ENCODE results near the gene MAGEA12.
"Not testable (repeated sequence)": the region's sequence is repeated elsewhere in the genome, so short reads cannot be mapped to it uniquely, and the experiment has no call there.

Gene MAGEA12

DNA sequence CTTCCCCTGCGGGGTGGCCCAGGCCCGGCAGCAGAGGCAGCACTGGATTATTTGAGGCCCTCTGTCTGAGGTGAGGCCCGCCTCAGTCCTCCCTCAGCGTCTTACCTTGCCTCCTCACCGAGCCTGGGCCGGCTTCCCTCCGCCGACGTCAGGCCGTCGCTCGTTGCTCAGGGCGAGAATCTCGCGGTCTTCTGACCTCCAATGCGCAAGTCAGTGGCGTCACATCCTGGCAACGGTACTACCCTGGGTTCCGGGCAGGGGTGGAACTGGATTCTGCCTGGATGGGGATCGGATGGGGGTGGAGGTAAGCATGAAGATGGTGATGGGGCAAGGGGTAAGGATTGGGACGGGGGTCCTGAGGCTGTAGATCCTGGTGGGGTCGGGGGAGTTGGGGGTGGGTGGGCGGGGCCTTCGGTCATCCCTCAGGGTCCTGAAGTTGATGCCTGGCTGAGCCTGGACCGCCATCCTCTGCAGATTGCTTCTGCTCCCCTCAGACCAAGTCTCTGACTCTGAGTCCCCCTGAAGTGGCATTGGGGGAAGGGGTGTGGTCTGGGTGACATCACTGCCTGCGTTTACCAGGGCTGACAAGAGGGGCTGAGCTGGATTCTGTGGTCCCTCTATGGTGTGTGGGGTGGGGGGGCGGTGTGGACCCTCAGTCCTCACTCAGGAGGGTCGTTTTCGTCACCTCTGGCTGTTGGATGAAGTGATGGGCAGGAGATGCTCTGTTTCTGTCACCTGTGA, 36.2 kb downstream of the MAGEA12 start, which contains the start of gene MAGEA6:
MAGEA6 (minus strand) TSS at position 141 of the 741 bp plus-strand sequence. CDS start 2,039 bp downstream, outside the sequence.
- H3K27ac ChIP-seq (ENCODE audit: insufficient read depth in 1 of 2, low read depth in 1 of 2, low read length in 2 of 2, poor library complexity in 1 of 2, severe bottlenecking in 2 of 2); H3K9me3 ChIP-seq (ENCODE audit: control extremely low read depth in 1 of 5, control insufficient read depth in 4 of 5, insufficient read depth in 2 of 5, low read depth in 1 of 5, low read length in 4 of 5); H3K36me3 ChIP-seq (ENCODE audit: control insufficient read depth in 4 of 4, insufficient read depth in 4 of 4, low read length in 3 of 4); H3K4me3 ChIP-seq (ENCODE audit: control insufficient read depth in 1 of 7, extremely low read depth in 1 of 7, insufficient read depth in 4 of 7, low read depth in 2 of 7, low read length in 6 of 7); POLR2A ChIA-PET; CTCF ChIA-PET; H3K4me1 ChIP-seq (ENCODE audit: control extremely low read depth in 1 of 4, control insufficient read depth in 4 of 4, insufficient read depth in 4 of 4, low read length in 3 of 4); DNase-seq; H3K27me3 ChIP-seq (replicated peaks in 2 of 5; ENCODE audit: control insufficient read depth in 4 of 5, insufficient read depth in 5 of 5, low read length in 4 of 5): not testable (repeated sequence)
- no CpG with 5 or more reads among the region's 29 CpGs for WGBS (ENCODE audit: insufficient coverage)

DNA sequence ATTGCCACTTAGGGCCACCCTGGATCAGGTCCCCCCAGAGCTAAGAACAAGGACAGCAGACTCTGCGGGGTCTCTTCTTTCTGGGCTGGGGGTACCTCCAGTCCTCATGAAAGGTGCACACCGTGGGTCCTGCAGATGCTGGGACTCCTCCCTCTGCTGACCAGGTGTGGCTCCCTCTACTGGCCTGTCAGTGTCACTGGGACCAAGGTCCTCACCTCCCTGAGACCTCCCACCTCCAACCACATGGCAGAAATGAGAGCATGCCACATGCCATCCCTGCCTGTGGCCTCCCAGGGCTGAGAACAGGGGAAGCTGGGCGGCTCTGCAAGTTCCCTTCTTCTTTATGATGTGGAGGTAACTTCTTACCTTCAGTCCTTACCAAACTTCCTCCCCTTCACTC, 53.5 kb downstream of the MAGEA12 start:
- DNase-seq; H3K4me3 ChIP-seq (ENCODE audit: control insufficient read depth in 1 of 7, extremely low read depth in 1 of 7, insufficient read depth in 4 of 7, low read depth in 2 of 7, low read length in 6 of 7); H3K4me1 ChIP-seq (ENCODE audit: control extremely low read depth in 1 of 4, control insufficient read depth in 4 of 4, insufficient read depth in 4 of 4, low read length in 3 of 4); H3K27me3 ChIP-seq (replicated peaks in 2 of 5; ENCODE audit: control insufficient read depth in 4 of 5, insufficient read depth in 5 of 5, low read length in 4 of 5); H3K27ac ChIP-seq (ENCODE audit: insufficient read depth in 1 of 2, low read depth in 1 of 2, low read length in 2 of 2, poor library complexity in 1 of 2, severe bottlenecking in 2 of 2); H3K36me3 ChIP-seq (ENCODE audit: control insufficient read depth in 4 of 4, insufficient read depth in 4 of 4, low read length in 3 of 4); CTCF ChIA-PET; POLR2A ChIA-PET; H3K9me3 ChIP-seq (ENCODE audit: control extremely low read depth in 1 of 5, control insufficient read depth in 4 of 5, insufficient read depth in 2 of 5, low read depth in 1 of 5, low read length in 4 of 5): not testable (repeated sequence)
- no CpG with 5 or more reads among the region's 3 CpGs for WGBS (ENCODE audit: insufficient coverage)
